ENCODE data around the gene IGSF5. TPM values are rescaled to one million over a fixed set of nuclear protein-coding genes. Genes with fewer than 3 reads are reported as not detected.
A peak's percentile ranks its signal among the peaks of the same experiment; 100 is the strongest.

The IGSF5 gene
- total RNA-seq, 4 donors from 2014 or later, result 0.50 to 1.9 TPM; not detected in 2

DNA sequence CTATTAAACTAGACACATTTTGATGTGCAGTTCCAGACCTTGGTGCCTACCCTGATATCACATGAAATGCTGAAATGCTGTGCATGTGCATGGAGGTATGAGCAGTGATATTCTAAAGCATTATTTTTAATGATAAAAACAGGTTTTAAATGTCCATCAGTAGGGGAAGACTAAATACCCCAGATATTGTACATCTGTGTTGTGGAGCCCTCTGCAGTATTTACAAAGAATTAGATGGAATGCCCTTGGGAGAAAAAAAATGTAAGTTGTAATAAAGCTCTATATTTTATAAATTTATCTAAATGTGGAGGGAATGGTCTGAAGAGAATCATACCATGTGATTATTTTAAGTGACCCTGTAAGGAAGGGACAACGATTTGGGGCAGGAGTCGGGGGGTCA, 39.1 kb upstream of the IGSF5 start:
- Histone ChIP-seq H3K9me3 (peaks cover 0 to 16% (median 0%) of the 10 kb centered on the region in 3 donors), H3K4me1 (no peaks in the 10 kb centered on the region), H3K4me3 (no peak overlapping the region), H3K27me3 (peaks cover 9% of the 10 kb centered on the region), H3K27ac (no peak overlapping the region), H3K36me3 (no peaks in the 10 kb centered on the region)
- TF ChIP-seq, protein P1, sequence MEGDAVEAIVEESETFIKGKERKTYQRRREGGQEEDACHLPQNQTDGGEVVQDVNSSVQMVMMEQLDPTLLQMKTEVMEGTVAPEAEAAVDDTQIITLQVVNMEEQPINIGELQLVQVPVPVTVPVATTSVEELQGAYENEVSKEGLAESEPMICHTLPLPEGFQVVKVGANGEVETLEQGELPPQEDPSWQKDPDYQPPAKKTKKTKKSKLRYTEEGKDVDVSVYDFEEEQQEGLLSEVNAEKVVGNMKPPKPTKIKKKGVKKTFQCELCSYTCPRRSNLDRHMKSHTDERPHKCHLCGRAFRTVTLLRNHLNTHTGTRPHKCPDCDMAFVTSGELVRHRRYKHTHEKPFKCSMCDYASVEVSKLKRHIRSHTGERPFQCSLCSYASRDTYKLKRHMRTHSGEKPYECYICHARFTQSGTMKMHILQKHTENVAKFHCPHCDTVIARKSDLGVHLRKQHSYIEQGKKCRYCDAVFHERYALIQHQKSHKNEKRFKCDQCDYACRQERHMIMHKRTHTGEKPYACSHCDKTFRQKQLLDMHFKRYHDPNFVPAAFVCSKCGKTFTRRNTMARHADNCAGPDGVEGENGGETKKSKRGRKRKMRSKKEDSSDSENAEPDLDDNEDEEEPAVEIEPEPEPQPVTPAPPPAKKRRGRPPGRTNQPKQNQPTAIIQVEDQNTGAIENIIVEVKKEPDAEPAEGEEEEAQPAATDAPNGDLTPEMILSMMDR (IDR thresholded peaks at IDR 0.05), result peak in 1 of 4 experiments; percentile 14
- TF ChIP-seq POLR2AphosphoS5 (IDR thresholded peaks at IDR 0.05), result no peak
- no peak for ATAC-seq
- 78 to 90% methylated on average over 2 of the region's 2 CpGs for WGBS, 2 donors (ENCODE audit: low coverage in 1 of 2)

- no peak overlapping the region for H3K4me3 ChIP-seq
- 29 to 31% methylated on average over 1 of the region's 1 CpG for WGBS, 2 donors (ENCODE audit: low coverage in 1 of 2)
- no peaks in the 10 kb centered on the region for H3K36me3 ChIP-seq
- ATAC-seq, result no peak
- H3K4me1 ChIP-seq, result no peaks in the 10 kb centered on the region
- TF ChIP-seq, protein P1 (IDR thresholded peaks at IDR 0.05), result no peak
- no peak for TF ChIP-seq POLR2A (IDR thresholded peaks at IDR 0.05)
- TF ChIP-seq POLR2AphosphoS5 (IDR thresholded peaks at IDR 0.05), result no peak
- no peak for TF ChIP-seq EP300 (IDR thresholded peaks at IDR 0.05)
- peaks cover 0 to 16% (median 0%) of the 10 kb centered on the region in 3 donors for H3K9me3 ChIP-seq
- H3K27ac ChIP-seq, result no peak overlapping the region
- H3K27me3 ChIP-seq, result peaks cover 15% of the 10 kb centered on the region
Observed at GRCh38 chr21:39707316-39707715, 37.7 kb upstream of the IGSF5 start.

DNA sequence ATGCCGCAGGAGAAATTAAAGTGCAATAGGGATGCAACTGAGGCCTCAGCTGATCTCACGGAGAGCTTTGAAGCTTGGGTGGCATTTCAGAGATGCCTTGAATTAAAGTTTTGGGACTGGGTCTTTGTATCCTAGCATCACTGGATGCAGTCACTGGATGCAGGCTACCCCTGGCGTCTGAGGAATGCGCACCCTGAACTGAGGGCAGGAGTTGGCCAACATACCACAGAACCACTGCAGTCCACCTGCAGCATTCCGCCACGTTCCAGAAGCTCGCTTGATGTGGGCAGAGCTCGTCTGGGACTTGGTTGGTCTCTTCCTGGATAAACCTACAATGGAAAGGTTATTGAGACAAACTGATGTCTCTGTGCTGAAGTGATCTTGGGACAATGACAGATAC, 34.1 kb upstream of the IGSF5 start:
- no peaks in the 10 kb centered on the region for H3K36me3 ChIP-seq
- ATAC-seq, result no peak
- no peaks in the 10 kb centered on the region for H3K4me1 ChIP-seq
- no peak overlapping the region for H3K4me3 ChIP-seq
- H3K27ac ChIP-seq, result no peak overlapping the region
- TF ChIP-seq EP300 (IDR thresholded peaks at IDR 0.05), result no peak
- TF ChIP-seq, protein P1 (IDR thresholded peaks at IDR 0.05), result no peak
- no peak for TF ChIP-seq POLR2AphosphoS5 (IDR thresholded peaks at IDR 0.05)
- no peak for TF ChIP-seq POLR2A (IDR thresholded peaks at IDR 0.05)
- no peaks in the 10 kb centered on the region for H3K9me3 ChIP-seq
- WGBS, 2 donors (ENCODE audit: low coverage in 1 of 2), result 60 to 100% methylated on average over 1 of the region's 8 CpGs
- H3K27me3 ChIP-seq, result peaks cover 14% of the 10 kb centered on the region

DNA sequence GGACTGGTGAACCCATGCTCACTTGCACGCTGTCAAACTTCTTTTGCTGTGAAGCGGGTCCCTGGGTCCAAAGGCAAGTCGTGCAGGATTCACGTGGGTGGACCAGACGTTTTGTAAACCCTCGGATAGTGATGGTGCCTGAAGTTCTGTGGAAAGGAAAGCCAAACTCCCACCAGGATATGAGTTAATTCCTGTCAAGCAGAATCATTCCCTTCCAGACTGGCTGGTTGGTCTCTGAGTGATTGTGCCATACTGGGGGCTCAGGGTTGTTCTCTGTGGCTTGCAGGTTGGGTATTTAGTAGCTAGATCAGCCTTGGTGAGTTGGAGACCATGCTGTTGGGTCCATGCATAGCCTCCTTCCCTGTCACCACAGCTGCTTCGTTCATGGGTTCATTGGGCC, 32.7 kb upstream of the IGSF5 start:
- H3K4me1 ChIP-seq, result no peaks in the 10 kb centered on the region
- H3K36me3 ChIP-seq, result no peaks in the 10 kb centered on the region
- TF ChIP-seq, protein P1 (IDR thresholded peaks at IDR 0.05), result no peak
- TF ChIP-seq POLR2AphosphoS5 (IDR thresholded peaks at IDR 0.05) (no peak), POLR2A (IDR thresholded peaks at IDR 0.05) (no peak), EP300 (IDR thresholded peaks at IDR 0.05) (no peak)
- H3K27ac ChIP-seq, result no peak overlapping the region
- H3K9me3 ChIP-seq, result no peaks in the 10 kb centered on the region
- WGBS, 2 donors (ENCODE audit: low coverage in 1 of 2), result 67 to 83% methylated on average over 2 to 3 of the region's 7 CpGs
- H3K4me3 ChIP-seq, result no peak overlapping the region
- no peak for ATAC-seq
- H3K27me3 ChIP-seq, result peaks cover 9% of the 10 kb centered on the region

- TF ChIP-seq POLR2AphosphoS5 (IDR thresholded peaks at IDR 0.05), result no peak
- TF ChIP-seq EP300 (IDR thresholded peaks at IDR 0.05), result no peak
- no peak for TF ChIP-seq POLR2A (IDR thresholded peaks at IDR 0.05)
- TF ChIP-seq, protein P1 (IDR thresholded peaks at IDR 0.05), result no peak
- H3K27ac ChIP-seq, result no peak overlapping the region
- H3K36me3 ChIP-seq, result no peaks in the 10 kb centered on the region
- ATAC-seq, result no peak
- H3K4me1 ChIP-seq, result no peaks in the 10 kb centered on the region
- H3K27me3 ChIP-seq, result peaks cover 14% of the 10 kb centered on the region
- no peak overlapping the region for H3K4me3 ChIP-seq
- no peaks in the 10 kb centered on the region for H3K9me3 ChIP-seq
- 60 to 100% methylated on average over 1 to 2 of the region's 3 CpGs for WGBS, 2 donors (ENCODE audit: low coverage in 1 of 2)
Observed at GRCh38 chr21:39712976-39713375, 32.0 kb upstream of the IGSF5 start.
